GM12878 (cell line): ENCODE data around the gene RXFP1. TPM values are rescaled to one million over a fixed set of nuclear protein-coding genes. Genes with fewer than 3 reads are reported as not detected.

Source experiments
- ATAC-seq: fragments of 200-7000 bp; cut with Tn5 transposase; 3 replicates; pipeline ENCODE4 v1.9.1; 2020; ENCODE audit warnings: mild to moderate bottlenecking, moderate library complexity
- BruUV-seq: library from RNA; stranded (reverse); fragments of 400-500 nt; replicated peaks from 2 replicates; lab custom pipeline; 2021; lab: Mats Ljungman, UMichigan
- CTCF ChIA-PET: fragments of 300-600 bp; sonication (Branson Sonifier 250); formaldehyde crosslinking; extraction: SDS; loops from one replicate; lab custom pipeline; 2021; ENCODE audit warnings: inconsistent platforms; lab: Yijun Ruan, JAX
- POLR2A ChIA-PET: fragments of 350-600 bp; formaldehyde crosslinking; extraction: SDS; loops from one replicate; lab custom pipeline; 2021; ENCODE audit warnings: inconsistent platforms; lab: Charles Lee
- RAD21 ChIA-PET: fragments of 300-600 bp; sonication (Branson Sonifier 250); formaldehyde crosslinking; loops from one replicate; lab custom pipeline; 2023; ENCODE audit warnings: antibody characterized with exemption; ENCODE audit not compliant: unreplicated experiment; lab: Charles Lee
- SMC1A ChIA-PET: fragments of 300-600 bp; sonication (Branson Sonifier 250); formaldehyde crosslinking; loops from one replicate; lab custom pipeline; 2023; ENCODE audit not compliant: unreplicated experiment, uncharacterized antibody; lab: Charles Lee
- DNase-seq: peaks from one replicate; pipeline ENCODE4 v3.0.0-alpha.2; 2011; ENCODE audit warnings: low read depth, low spot score
- FAIRE-seq: peaks from 3 replicates; lab custom pipeline; 2011; peaks lifted over from hg19 to GRCh38; lab: Jason Lieb, UNC
- H2AFZ ChIP-seq: 2 replicates; pipeline ENCODE4 v1.6.0; 2011; ENCODE audit warnings: low read depth, low read length, control low read depth; ENCODE audit not compliant: control insufficient read depth
- H3K27ac ChIP-seq: 2 replicates; pipeline ENCODE4 v1.5.1; 2011; ENCODE audit warnings: control low read depth; ENCODE audit not compliant: control insufficient read depth, insufficient read depth
- H3K27me3 ChIP-seq, 2 experiments: replicated peaks in 1 of 2; 2 replicates each; pipeline versions ENCODE4 v1.6.0 to v1.6.1; 2011; ENCODE audit warnings: low read length in 1 of 2; ENCODE audit not compliant: control insufficient read depth in 2 of 2, insufficient read depth in 2 of 2
- H3K36me3 ChIP-seq, 2 experiments: 2 replicates each; pipeline ENCODE4 v1.5.1; 2011; ENCODE audit warnings: low read length in 1 of 2; ENCODE audit not compliant: control insufficient read depth in 2 of 2, insufficient read depth in 2 of 2
- H3K4me1 ChIP-seq: 2 replicates; pipeline ENCODE4 v1.6.1; 2011; ENCODE audit warnings: mild to moderate bottlenecking, low read length, moderate library complexity, mixed read lengths; ENCODE audit not compliant: control insufficient read depth, insufficient read depth
- H3K4me2 ChIP-seq: 2 replicates; pipeline ENCODE4 v1.6.0; 2011; ENCODE audit warnings: control low read depth; ENCODE audit not compliant: control insufficient read depth, insufficient read depth
- H3K4me3 ChIP-seq: fragments of 200-600 bp; sonication (generic); 2 replicates; pipeline ENCODE4 v1.5.1; 2016
- H3K79me2 ChIP-seq: 2 replicates; pipeline ENCODE4 v1.6.0; 2011; ENCODE audit warnings: low read length; ENCODE audit not compliant: control insufficient read depth, insufficient read depth
- H3K9ac ChIP-seq: 2 replicates; pipeline ENCODE4 v1.8.0; 2011; ENCODE audit warnings: low read length, control low read depth, mixed read lengths; ENCODE audit not compliant: control insufficient read depth, insufficient read depth
- H3K9me3 ChIP-seq: replicated peaks from 3 replicates; pipeline ENCODE4 v1.5.1; 2011; ENCODE audit warnings: mild to moderate bottlenecking, low read length; ENCODE audit not compliant: control insufficient read depth, insufficient read depth
- H4K20me1 ChIP-seq: 2 replicates; pipeline ENCODE4 v1.6.0; 2011; ENCODE audit not compliant: control insufficient read depth, insufficient read depth
- BCL11A ChIP-seq: IDR thresholded peaks from 2 replicates; pipeline ENCODE4 v1.6.1; 2011; ENCODE audit warnings: low read depth, low read length
- BCLAF1 ChIP-seq: fragments of 450-650 bp; IDR thresholded peaks from 2 replicates; pipeline ENCODE4 v1.6.1; 2017; ENCODE audit warnings: antibody characterized with exemption, mild to moderate bottlenecking, moderate library complexity
- BMI1 ChIP-seq: fragments of 450-650 bp; IDR thresholded peaks from 2 replicates; pipeline ENCODE4 v1.6.1; 2016; ENCODE audit warnings: mild to moderate bottlenecking, moderate library complexity, borderline replicate concordance
- HDGF ChIP-seq: fragments of 450-650 bp; IDR thresholded peaks from 2 replicates; pipeline ENCODE4 v1.6.1; 2016; ENCODE audit warnings: antibody characterized with exemption
- JUND ChIP-seq: IDR thresholded peaks from 2 replicates; pipeline ENCODE4 v1.6.1; 2012; ENCODE audit warnings: low read depth, mild to moderate bottlenecking, low read length, improper control_type of control experiment, moderate library complexity
- NFYA ChIP-seq: IDR thresholded peaks from 2 replicates; pipeline ENCODE4 v1.6.1; 2011; ENCODE audit warnings: low read depth, mild to moderate bottlenecking, low read length, improper control_type of control experiment, borderline replicate concordance
- POLR2AphosphoS5 ChIP-seq: IDR thresholded peaks from 2 replicates; pipeline ENCODE4 v1.6.1; 2011; ENCODE audit warnings: mild to moderate bottlenecking, low read length, inconsistent platforms
- PRDM15 ChIP-seq: fragments of 450-650 bp; formaldehyde crosslinking; IDR thresholded peaks from 2 replicates; pipeline ENCODE4 v1.4.0; 2020; ENCODE audit warnings: mild to moderate bottlenecking, moderate library complexity
- SP1 ChIP-seq: IDR thresholded peaks from one replicate; pipeline ENCODE4 v1.6.1; 2011; ENCODE audit warnings: low read depth, low read length
- SRF ChIP-seq, 2 experiments: IDR thresholded peaks; 2 replicates each; pipeline ENCODE4 v1.6.1; 2011; ENCODE audit warnings: low read depth in 2 of 2, low read length in 2 of 2, mild to moderate bottlenecking in 1 of 2, moderate library complexity in 1 of 2
- ZBTB40 ChIP-seq: fragments of 450-650 bp; IDR thresholded peaks from 2 replicates; pipeline ENCODE4 v1.6.1; 2016; ENCODE audit warnings: mild to moderate bottlenecking, moderate library complexity, borderline replicate concordance
- WGBS: methylation state at CpG from one replicate; pipeline ENCODE4 v1.1.6; 2016; ENCODE audit warnings: low lambda C conversion rate; ENCODE audit not compliant: insufficient replicate concordance, insufficient coverage; ENCODE audit errors: missing lambda C conversion rate; 5-methylcytosine and 5-hydroxymethylcytosine counted together
- in situ Hi-C: fragments of 300-500 bp; cut with MboI; formaldehyde crosslinking; loops from 9 replicates; pipeline ENCODE4 v1.14.3; 2018; ENCODE audit warnings: mixed read lengths
- intact Hi-C: fragments of 100-400 bp; cut with micrococcal nuclease; formaldehyde crosslinking; loops from one replicate; pipeline ENCODE4 v1.14.2; 2022; ENCODE audit not compliant: unreplicated experiment
- polyA plus RNA-seq, 11 experiments: library from polyadenylated mRNA; depleted of rRNA in 4 of 11; unstranded in 6 of 11; stranded (reverse) in 5 of 11; fragments of >200 nt; fragmentation: Nextera tagmentation in 4 of 11; fragmentation: Illumina TruSeq in 1 of 11; extraction: Ambion mirVana in 4 of 11; extraction: Trizol in 1 of 11; gene quantifications; 1 replicate in 1 of 11; 2 replicates in 10 of 11; pipeline versions ENCODE4 v1.2.1 to v1.2.3, GENCODE V29; 2011 to 2016; ENCODE audit warnings: inconsistent platforms in 2 of 11, missing spikeins in 2 of 11, low read depth in 1 of 11
- total RNA-seq, 4 experiments: library from RNA; depleted of rRNA in 3 of 4; stranded (reverse); fragments of >200 nt in 3 of 4; fragmentation: Illumina TruSeq in 1 of 4; extraction: Trizol in 1 of 4; gene quantifications; 2 replicates each; pipeline versions ENCODE4 v1.2.1 to v1.2.3, GENCODE V29; 2013 to 2021

RXFP1 gene
- total and polyA plus RNA-seq, 10 of the 15 experiments (the other 5 are each of a cell fraction or from before 2014, with no cell fraction given): 0.12 TPM; not detected in 9

- DNase-seq (no peak), FAIRE-seq (no peak), ATAC-seq (no peak)
- no peak overlapping the region for H3K4me3 ChIP-seq
- intact Hi-C loops: no loop called here
- H3K79me2 ChIP-seq: peaks cover 19% of the 10 kb centered on the region
- H3K27me3 ChIP-seq: no peaks in the 10 kb centered on the region
- in situ Hi-C loops: no loop called here
- H4K20me1 ChIP-seq: no peaks in the 10 kb centered on the region
- H3K4me2 ChIP-seq: no peak overlapping the region
- POLR2A ChIA-PET: no interaction called here
- H3K9me3 ChIP-seq: no peaks in the 10 kb centered on the region
- no TSS peak for BruUV-seq
- RAD21 ChIA-PET: no interaction called here
- H3K36me3 ChIP-seq: peaks cover 0 to 6% of the 10 kb centered on the region in 2 experiments; a peak in 1 of 4 replicates
- SMC1A ChIA-PET: interaction anchor here (0.6 to 1.2 kb wide), 2 partner anchors 25 to 187 kb away, joined by 3 to 4 read pairs; no protein-coding TSS in a partner anchor
- H3K27ac ChIP-seq: no peak overlapping the region
- no peaks in the 10 kb centered on the region for H3K4me1 ChIP-seq
- H3K9ac ChIP-seq: no peak overlapping the region
- H2AFZ ChIP-seq: no peak overlapping the region
- CTCF ChIA-PET: interaction anchor here (1.1 kb wide), 1 partner anchor 9 kb away, joined by 4 read pairs; no protein-coding TSS in a partner anchor
- WGBS: 97% methylated on average over 18 of the region's 18 CpGs
- TF ChIP-seq SRF (IDR thresholded peaks at IDR 0.05; ENCODE audit: low read depth in 2 of 2, low read length in 2 of 2): no peak
- TF ChIP-seq BMI1: no peak
- TF ChIP-seq POLR2AphosphoS5: no peak
- no peak for TF ChIP-seq NFYA
- no peak for TF ChIP-seq PRDM15 (CRISPR knock-in tag)
- TF ChIP-seq HDGF: no peak
- TF ChIP-seq BCL11A: no peak
- TF ChIP-seq BCLAF1: no peak
- TF ChIP-seq SP1: no peak
- no peak for TF ChIP-seq JUND
- TF ChIP-seq ZBTB40: no peak
Measured at GRCh38 chr4:158664806-158665205, 143.1 kb downstream of the RXFP1 start.
